CD4-positive, alpha-beta T cell (primary cell): ENCODE data around the gene RPLP2. TPM values are rescaled to one million over a fixed set of nuclear protein-coding genes. Genes with fewer than 3 reads are reported as not detected.

Source experiments
- ATAC-seq: fragments of 200-7000 bp; cut with Tn5 transposase; one replicate; pipeline ENCODE4 v1.10.0; 2022; ENCODE audit warnings: mild to moderate bottlenecking; ENCODE audit not compliant: poor library complexity
- CTCF ChIA-PET: fragments of 350-600 bp; sonication (Branson Sonifier 250); formaldehyde crosslinking; loops from one replicate; lab custom pipeline; 2021; ENCODE audit warnings: antibody characterized with exemption, inconsistent platforms; lab: Charles Lee
- POLR2A ChIA-PET: fragments of 350-600 bp; sonication (Branson Sonifier 250); formaldehyde crosslinking; loops from one replicate; lab custom pipeline; 2021; ENCODE audit warnings: antibody characterized with exemption, inconsistent platforms; lab: Charles Lee
- DNase-seq, 14 experiments: peaks; one replicate each; pipeline ENCODE4 v3.0.0-alpha.2; 2013 to 2020; ENCODE audit warnings: mixed read lengths in 2 of 14
- H3K27ac ChIP-seq, 2 donors: one replicate each; pipeline versions ENCODE4 v1.5.1 to v1.7.0; 2013; ENCODE audit warnings: low read length in 2 of 2, low read depth in 1 of 2, mild to moderate bottlenecking in 1 of 2
- H3K27me3 ChIP-seq, 2 experiments: 1 replicate in 1 of 2; 2 replicates in 1 of 2; pipeline versions ENCODE4 v1.6.1 to v1.7.0; 2013; ENCODE audit warnings: low read length in 2 of 2, control low read depth in 1 of 2, mild to moderate bottlenecking in 1 of 2, moderate library complexity in 1 of 2; ENCODE audit not compliant: insufficient read depth in 2 of 2, control insufficient read depth in 1 of 2
- H3K36me3 ChIP-seq: one replicate; pipeline ENCODE4 v1.6.1; 2013; ENCODE audit warnings: low read length, control low read depth; ENCODE audit not compliant: insufficient read depth
- H3K4me1 ChIP-seq: one replicate; pipeline ENCODE4 v1.6.1; 2013; ENCODE audit warnings: low read length, control low read depth; ENCODE audit not compliant: insufficient read depth
- H3K4me3 ChIP-seq: one replicate; pipeline ENCODE4 v1.5.1; 2013; ENCODE audit warnings: mild to moderate bottlenecking, low read length, moderate library complexity
- H3K9me3 ChIP-seq, 2 experiments: 1 replicate in 1 of 2; 2 replicates in 1 of 2; pipeline versions ENCODE4 v1.6.1 to v1.7.0; 2013; ENCODE audit warnings: low read length in 2 of 2, mild to moderate bottlenecking in 2 of 2, control low read depth in 1 of 2, moderate library complexity in 1 of 2; ENCODE audit not compliant: control insufficient read depth in 1 of 2, insufficient read depth in 1 of 2
- H3K27ac Mint-ChIP-seq: one replicate; pipeline ENCODE4 v1.8.0; 2020; ENCODE audit warnings: mixed read lengths
- H3K27me3 Mint-ChIP-seq: one replicate; pipeline ENCODE4 v1.8.0; 2021; ENCODE audit warnings: mixed read lengths
- H3K36me3 Mint-ChIP-seq: one replicate; pipeline ENCODE4 v1.8.0; 2021; ENCODE audit warnings: low read depth, mixed read lengths
- H3K4me1 Mint-ChIP-seq: one replicate; pipeline ENCODE4 v1.8.0; 2021; ENCODE audit warnings: low read depth, mixed read lengths
- H3K4me3 Mint-ChIP-seq: one replicate; pipeline ENCODE4 v1.8.0; 2020; ENCODE audit warnings: mild to moderate bottlenecking, mixed read lengths
- H3K9me3 Mint-ChIP-seq: one replicate; pipeline ENCODE4 v1.8.0; 2020; ENCODE audit warnings: mixed read lengths
- CTCF ChIP-seq: fragments of 200-600 bp; IDR thresholded peaks from one replicate; pipeline ENCODE4 v1.8.0; 2022; ENCODE audit warnings: antibody characterized with exemption, mild to moderate bottlenecking
- intact Hi-C, 2 experiments: fragments of 100-400 bp; cut with DNase I in 1 of 2; cut with micrococcal nuclease in 1 of 2; formaldehyde crosslinking; loops; one replicate each; pipeline versions ENCODE4 v1.15.1 to v1.9.0; 2023 to 2025; cut with DNase I, micrococcal nuclease
- total RNA-seq, 174 experiments: library from RNA in 2 of 174; stranded (reverse) in 2 of 174; gene quantifications; one replicate each; pipeline ENCODE4 v1.2.3 and lab custom pipeline; 2021 to 2026

RPLP2 gene
- total RNA-seq, 2 experiments from 2014 or later: 5,234 to 5,390 TPM

GRCh38 chr11:841981-842369 lies 32.2 kb downstream of the RPLP2 start:
- ChIA-PET POLR2A (interaction anchor here (1.0 to 7.6 kb wide), 3 partner anchors 12 to 33 kb away, joined by 4 to 71 read pairs (median 49); partner anchors contain the start of genes CD151, CRACR2B, PNPLA2 and RPLP2), CTCF (no interaction called here)
- Histone ChIP-seq H3K27ac (peak overlapping the region in 1 of 2 donors; percentile 50), H3K4me3 (peak overlapping the region; percentile 91), H3K27me3 (peaks cover 0 to 2% of the 10 kb centered on the region in 2 experiments), H3K4me1 (peaks cover 43% of the 10 kb centered on the region), H3K36me3 (peaks cover 28% of the 10 kb centered on the region), H3K9me3 (no peaks in the 10 kb centered on the region)
- intact Hi-C loops: loop anchor here (1.0 to 10.0 kb wide), 6 partner anchors 22 to 733 kb away; partner anchors contain the start of genes AP2A2 (in 1 of the 2), DUSP8 (in 1 of the 2) and RPLP2 (in 1 of the 2)
- H3K27ac Mint-ChIP-seq: peak overlapping the region; percentile 42
- H3K4me1 Mint-ChIP-seq: peaks cover 6% of the 10 kb centered on the region
- TF ChIP-seq CTCF: no peak
- peak overlapping the region; percentile 87 for H3K4me3 Mint-ChIP-seq
- H3K9me3 Mint-ChIP-seq: no peaks in the 10 kb centered on the region
- peaks cover 22% of the 10 kb centered on the region for H3K36me3 Mint-ChIP-seq
- DNase-seq (no peak), ATAC-seq (peak; percentile 45)
- no peaks in the 10 kb centered on the region for H3K27me3 Mint-ChIP-seq

- peak within 1 kb of the TSS; percentile 55 for H3K27ac Mint-ChIP-seq
- DNase-seq (peak; percentile 76 to 94 (median 86)), ATAC-seq (peak; percentile 83)
- Histone ChIP-seq H3K36me3 (peaks cover 26% of the 10 kb centered on the region), H3K4me1 (peaks cover 43% of the 10 kb centered on the region), H3K9me3 (no peaks in the 10 kb centered on the region), H3K27me3 (peaks cover 0 to 2% of the 10 kb centered on the region in 2 experiments), H3K27ac (peak within 1 kb of the TSS in 1 of 2 donors; percentile 50), H3K4me3 (peak within 1 kb of the TSS; percentile 91)
- peaks cover 22% of the 10 kb centered on the region for H3K36me3 Mint-ChIP-seq
- TF ChIP-seq CTCF: no peak
- intact Hi-C loops: loop anchor here (1.0 to 10.0 kb wide), 6 partner anchors 22 to 732 kb away; partner anchors contain the start of genes AP2A2 (in 1 of the 2), DUSP8 (in 1 of the 2) and RPLP2 (in 1 of the 2)
- CTCF ChIA-PET: no interaction called here
- peaks cover 6% of the 10 kb centered on the region for H3K4me1 Mint-ChIP-seq
- POLR2A ChIA-PET: interaction anchor here (0.6 to 7.6 kb wide), 5 partner anchors 12 to 147 kb away, joined by 3 to 71 read pairs (median 10); partner anchors contain the start of genes CD151, CRACR2B, PNPLA2 and RPLP2
- H3K4me3 Mint-ChIP-seq: peak within 1 kb of the TSS; percentile 87
- no peaks in the 10 kb centered on the region for H3K27me3 Mint-ChIP-seq
- no peaks in the 10 kb centered on the region for H3K9me3 Mint-ChIP-seq
Observed at GRCh38 chr11:842370-843002, 32.7 kb downstream of the RPLP2 start, which contains the start of the genes POLR2L and TSPAN4. TSS of gene POLR2L (minus strand) at chr11:842529. CDS start at chr11:842508, 21 bp downstream. TSS of gene TSPAN4 (plus strand) at chr11:842852. CDS start at chr11:850305, 7,453 bp downstream.

GRCh38 chr11:843086-843734 lies 33.4 kb downstream of the RPLP2 start:
- peaks cover 0 to 2% of the 10 kb centered on the region in 2 experiments for H3K27me3 ChIP-seq
- H3K27ac Mint-ChIP-seq: peak overlapping the region; percentile 39
- H3K36me3 ChIP-seq: peaks cover 22% of the 10 kb centered on the region
- H3K4me3 Mint-ChIP-seq: peak overlapping the region; percentile 79
- ChIA-PET CTCF (interaction anchor here (1.4 kb wide), 1 partner anchor 24 kb away, joined by 4 read pairs; no protein-coding TSS in a partner anchor), POLR2A (interaction anchor here (0.6 to 7.6 kb wide), 5 partner anchors 13 to 148 kb away, joined by 3 to 71 read pairs (median 10); partner anchors contain the start of genes CD151, CRACR2B, PNPLA2 and RPLP2)
- H3K4me1 Mint-ChIP-seq: peaks cover 6% of the 10 kb centered on the region
- no peaks in the 10 kb centered on the region for H3K9me3 Mint-ChIP-seq
- no peaks in the 10 kb centered on the region for H3K27me3 Mint-ChIP-seq
- no peak overlapping the region for H3K27ac ChIP-seq
- H3K4me3 ChIP-seq: peak overlapping the region; percentile 91
- ATAC-seq (no peak), DNase-seq (peak in 1 of 14 experiments; percentile 42)
- no peaks in the 10 kb centered on the region for H3K9me3 ChIP-seq
- intact Hi-C loops: loop anchor here (2.0 to 10.0 kb wide), 5 partner anchors 34 to 732 kb away; partner anchors contain the start of genes AP2A2 (in 1 of the 2), DUSP8 (in 1 of the 2) and RPLP2 (in 1 of the 2)
- peaks cover 22% of the 10 kb centered on the region for H3K36me3 Mint-ChIP-seq
- H3K4me1 ChIP-seq: peaks cover 47% of the 10 kb centered on the region
- no peak for TF ChIP-seq CTCF
